SK-N-SH (cell line): ENCODE results near the gene MINDY2.

Experiments used
- CTCF ChIP-seq: fragments of 200-600 bp; sonication (generic); IDR thresholded peaks from 2 replicates; pipeline ENCODE4 v1.6.1; 2017; ENCODE audit warnings: antibody characterized with exemption, mild to moderate bottlenecking, moderate library complexity
- ELF1 ChIP-seq: IDR thresholded peaks from 2 replicates; pipeline ENCODE4 v1.4.0; 2012
- EP300 ChIP-seq, 2 experiments: IDR thresholded peaks; 2 replicates each; pipeline versions ENCODE4 v1.4.0 to v1.6.1; 2012; ENCODE audit warnings: borderline replicate concordance in 1 of 2, low read depth in 1 of 2, low read length in 1 of 2
- FOXM1 ChIP-seq: IDR thresholded peaks from 2 replicates; pipeline ENCODE4 v1.4.0; 2012; ENCODE audit warnings: low read depth, mild to moderate bottlenecking
- NRF1 ChIP-seq: IDR thresholded peaks from 2 replicates; pipeline ENCODE4 v1.6.1; 2012; ENCODE audit warnings: low read depth, mild to moderate bottlenecking, low read length
- RAD21 ChIP-seq: IDR thresholded peaks from 2 replicates; pipeline ENCODE4 v1.6.1; 2012; ENCODE audit warnings: mild to moderate bottlenecking, low read length
- RFX5 ChIP-seq: IDR thresholded peaks from 2 replicates; pipeline ENCODE4 v1.6.1; 2012; ENCODE audit warnings: mild to moderate bottlenecking, improper control_type of control experiment, low read length
- TAF1 ChIP-seq: IDR thresholded peaks from 2 replicates; pipeline ENCODE4 v1.6.1; 2012; ENCODE audit warnings: low read depth, mild to moderate bottlenecking, low read length, moderate library complexity, borderline replicate concordance
- TCF12 ChIP-seq: IDR thresholded peaks from 2 replicates; pipeline ENCODE4 v1.4.0; 2012
- TEAD4 ChIP-seq: IDR thresholded peaks from 2 replicates; pipeline ENCODE4 v1.4.0; 2012; ENCODE audit warnings: mild to moderate bottlenecking, borderline replicate concordance; ENCODE audit not compliant: insufficient read depth

- TF ChIP-seq FOXM1 (no peak), EP300 (IDR thresholded peaks at IDR 0.05; ENCODE audit: borderline replicate concordance in 1 of 2, low read depth in 1 of 2, low read length in 1 of 2) (no peak), CTCF (no peak), ELF1 (no peak), NRF1 (no peak), RAD21 (no peak), TAF1 (no peak), TCF12 (no peak), RFX5 (no peak), TEAD4 (no peak)
These were observed 33.8 kb upstream of the MINDY2 start for GRCh38 chr15:58737298-58737697.
